ENCODE results near the gene ADGRL2. TPM values are rescaled to one million over a fixed set of nuclear protein-coding genes. Genes with fewer than 3 reads are reported as not detected.

The ADGRL2 gene
- total RNA-seq, 1 experiment from 2014 or later: 94.0 TPM

DNA sequence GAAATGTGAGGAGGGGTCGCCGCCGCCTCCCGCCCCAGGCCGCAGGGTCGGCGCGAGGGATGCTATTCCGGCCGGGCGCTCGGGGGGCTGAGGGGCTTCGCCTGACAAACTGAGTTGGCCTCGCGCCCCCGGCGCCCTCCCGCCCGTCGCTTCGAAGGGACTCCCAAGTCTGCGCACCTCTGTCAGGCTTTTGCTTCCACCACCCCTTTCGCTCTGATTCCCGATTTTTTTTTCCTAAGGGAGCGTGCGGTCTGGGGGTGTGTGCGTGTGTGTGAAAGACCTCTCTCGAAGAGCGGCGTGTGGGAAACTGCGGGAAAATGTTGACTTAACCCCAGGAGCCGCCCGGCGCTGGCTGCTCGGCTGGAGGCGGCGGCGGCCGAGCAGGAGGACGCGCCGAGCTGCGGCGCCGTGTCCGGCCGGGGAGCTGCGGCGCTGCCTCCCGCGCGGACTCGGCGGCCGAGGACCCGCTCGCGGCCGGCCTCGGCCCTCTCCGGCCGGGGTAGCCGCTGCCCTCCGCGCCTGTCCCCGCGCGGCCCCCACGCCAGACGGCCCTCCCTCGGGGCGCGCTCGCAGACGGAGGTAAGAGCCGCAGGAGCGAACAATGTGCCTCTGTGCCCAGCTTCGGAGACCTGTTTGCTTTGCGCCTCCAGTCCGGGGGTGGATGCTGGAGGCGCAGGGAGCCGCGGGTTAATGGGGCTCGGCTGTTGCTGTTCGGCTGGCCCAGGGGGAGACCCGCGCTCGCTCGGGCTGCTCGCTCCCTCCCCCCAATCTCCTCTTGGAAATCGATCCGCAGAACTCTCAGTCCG lies 1.1 kb downstream of the ADGRL2 start:
- Histone ChIP-seq H3K4me3 (ENCODE audit: insufficient read depth, low read depth, low read length) (peak overlapping the region; percentile 89), H3K36me3 (replicated peaks; ENCODE audit: control insufficient read depth, insufficient read depth, low read length) (no peaks in the 10 kb centered on the region), H3K27me3 (ENCODE audit: control insufficient read depth, insufficient read depth, low read length) (peaks cover 4% of the 10 kb centered on the region; the same call in 1 of the 2 replicates)
- DNase-seq: peak; percentile 57

DNA sequence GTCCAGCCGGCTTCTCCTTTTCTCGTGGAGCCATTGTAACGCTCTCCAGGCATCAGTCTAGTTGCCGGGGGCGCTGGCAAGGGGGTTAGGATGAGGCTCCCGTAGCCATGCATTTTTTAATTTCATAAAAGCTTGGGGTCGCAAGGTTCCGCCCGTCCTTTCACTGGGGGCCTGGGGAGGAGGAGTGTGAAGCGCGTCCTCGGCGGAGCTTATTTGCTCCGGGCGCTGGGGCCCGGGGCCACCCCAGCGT lies 1.6 kb downstream of the ADGRL2 start:
- H3K4me3 ChIP-seq (ENCODE audit: insufficient read depth, low read depth, low read length): peak overlapping the region; percentile 89
- H3K27me3 ChIP-seq (ENCODE audit: control insufficient read depth, insufficient read depth, low read length): peaks cover 4% of the 10 kb centered on the region; the same call in 1 of the 2 replicates
- no peak for DNase-seq
- no peaks in the 10 kb centered on the region for H3K36me3 ChIP-seq (replicated peaks; ENCODE audit: control insufficient read depth, insufficient read depth, low read length)

DNA sequence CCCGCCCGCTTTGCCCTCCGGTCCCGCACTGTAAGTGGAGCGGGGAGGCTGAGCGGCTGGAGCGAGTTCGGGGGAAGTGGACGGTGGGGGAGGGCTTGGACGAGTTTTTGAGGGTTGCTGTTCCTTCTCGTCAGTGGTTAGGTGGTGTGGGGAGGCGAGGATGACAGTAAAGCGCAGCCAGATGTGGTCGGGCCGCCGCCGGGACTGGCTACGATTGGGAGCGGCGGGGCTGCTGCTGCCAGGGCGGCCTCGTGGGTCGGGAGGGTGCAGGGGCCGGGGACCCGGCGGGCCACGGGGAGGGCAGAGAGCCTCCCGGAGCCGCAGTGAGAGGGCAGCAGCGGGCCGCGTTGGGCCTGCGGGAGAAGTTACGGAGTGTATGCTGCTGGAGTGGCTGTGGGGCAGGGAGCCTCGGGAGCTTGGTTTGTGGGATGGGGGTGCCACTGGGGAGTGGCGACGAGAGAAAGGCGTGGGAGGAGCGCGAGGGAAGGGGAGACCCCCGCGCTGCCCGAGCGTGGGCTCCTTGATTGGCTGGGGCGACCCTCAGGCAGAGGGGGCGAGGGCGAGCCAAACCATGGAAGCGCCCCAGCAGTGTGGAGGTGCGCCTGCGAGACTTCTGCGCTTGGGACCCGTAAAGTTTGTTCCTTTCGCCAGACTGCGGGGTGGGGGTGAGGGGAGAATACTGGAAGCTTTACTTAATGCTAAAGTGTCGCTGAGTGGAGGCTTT lies 2.1 kb downstream of the ADGRL2 start:
- Histone ChIP-seq H3K4me3 (ENCODE audit: insufficient read depth, low read depth, low read length) (peak overlapping the region; percentile 89), H3K36me3 (replicated peaks; ENCODE audit: control insufficient read depth, insufficient read depth, low read length) (no peaks in the 10 kb centered on the region), H3K27me3 (ENCODE audit: control insufficient read depth, insufficient read depth, low read length) (peaks cover 4% of the 10 kb centered on the region; the same call in 1 of the 2 replicates)
- DNase-seq: peak; percentile 65

DNA sequence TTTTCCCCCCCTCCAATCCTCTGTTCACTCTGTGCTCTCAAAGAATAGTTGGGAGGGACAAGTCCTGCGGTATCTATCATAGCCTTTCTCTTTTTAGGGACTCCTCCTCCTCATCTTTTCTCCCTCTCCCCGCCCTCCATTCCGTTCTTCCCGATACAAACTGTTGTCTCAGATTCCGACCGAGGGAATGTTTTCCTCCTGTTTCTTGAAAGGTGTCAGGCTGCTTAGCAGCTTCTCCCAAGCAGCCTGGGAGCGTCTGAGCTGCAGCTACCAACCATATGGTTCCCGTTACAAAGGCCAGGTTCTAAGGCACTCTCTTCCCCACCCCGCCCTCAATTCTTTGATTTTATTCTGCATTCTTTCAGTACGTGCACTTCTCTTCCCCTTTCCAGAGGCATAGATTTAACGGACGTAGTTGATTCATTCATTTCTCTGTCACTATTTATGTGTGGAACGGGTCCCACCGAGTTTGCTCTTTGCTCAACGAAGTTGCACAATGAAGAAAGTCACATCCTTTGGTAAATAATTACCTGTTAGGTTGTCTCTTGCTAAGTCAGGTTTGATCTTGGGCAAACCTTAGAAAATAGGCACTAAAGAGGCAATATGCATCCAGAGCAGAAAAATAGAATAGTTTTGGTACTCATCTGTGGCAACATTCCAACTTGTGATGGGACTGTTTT lies 2.8 kb downstream of the ADGRL2 start:
- H3K27me3 ChIP-seq (ENCODE audit: control insufficient read depth, insufficient read depth, low read length): peaks cover 4% of the 10 kb centered on the region; the same call in 1 of the 2 replicates
- peak; percentile 13 for DNase-seq
- H3K4me3 ChIP-seq (ENCODE audit: insufficient read depth, low read depth, low read length): peak overlapping the region; percentile 89
- no peaks in the 10 kb centered on the region for H3K36me3 ChIP-seq (replicated peaks; ENCODE audit: control insufficient read depth, insufficient read depth, low read length)

DNA sequence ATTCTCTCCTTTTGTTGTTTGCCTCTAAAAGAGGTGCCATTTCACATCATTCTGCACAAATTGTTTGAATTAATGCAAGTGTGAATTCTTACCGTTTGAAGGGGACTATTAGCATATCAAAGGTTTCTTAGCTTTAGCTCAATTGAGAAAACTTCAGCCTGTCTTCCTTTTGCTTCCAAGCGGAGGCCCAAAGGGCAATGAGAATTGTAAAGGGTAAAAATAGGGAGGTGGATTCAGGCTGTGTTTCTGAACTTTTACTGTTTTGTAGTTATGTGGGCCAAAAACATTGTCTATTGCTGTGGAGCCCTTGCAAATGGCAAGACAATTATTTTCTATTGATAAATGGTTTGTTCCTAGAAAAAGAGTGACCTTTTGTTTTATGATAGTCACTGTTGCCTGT lies 3.6 kb downstream of the ADGRL2 start:
- peaks cover 4% of the 10 kb centered on the region; the same call in 1 of the 2 replicates for H3K27me3 ChIP-seq (ENCODE audit: control insufficient read depth, insufficient read depth, low read length)
- H3K36me3 ChIP-seq (replicated peaks; ENCODE audit: control insufficient read depth, insufficient read depth, low read length): no peaks in the 10 kb centered on the region
- H3K4me3 ChIP-seq (ENCODE audit: insufficient read depth, low read depth, low read length): peak overlapping the region; percentile 89; the same call in 1 of the 2 replicates
- DNase-seq: peak; percentile 18

DNA sequence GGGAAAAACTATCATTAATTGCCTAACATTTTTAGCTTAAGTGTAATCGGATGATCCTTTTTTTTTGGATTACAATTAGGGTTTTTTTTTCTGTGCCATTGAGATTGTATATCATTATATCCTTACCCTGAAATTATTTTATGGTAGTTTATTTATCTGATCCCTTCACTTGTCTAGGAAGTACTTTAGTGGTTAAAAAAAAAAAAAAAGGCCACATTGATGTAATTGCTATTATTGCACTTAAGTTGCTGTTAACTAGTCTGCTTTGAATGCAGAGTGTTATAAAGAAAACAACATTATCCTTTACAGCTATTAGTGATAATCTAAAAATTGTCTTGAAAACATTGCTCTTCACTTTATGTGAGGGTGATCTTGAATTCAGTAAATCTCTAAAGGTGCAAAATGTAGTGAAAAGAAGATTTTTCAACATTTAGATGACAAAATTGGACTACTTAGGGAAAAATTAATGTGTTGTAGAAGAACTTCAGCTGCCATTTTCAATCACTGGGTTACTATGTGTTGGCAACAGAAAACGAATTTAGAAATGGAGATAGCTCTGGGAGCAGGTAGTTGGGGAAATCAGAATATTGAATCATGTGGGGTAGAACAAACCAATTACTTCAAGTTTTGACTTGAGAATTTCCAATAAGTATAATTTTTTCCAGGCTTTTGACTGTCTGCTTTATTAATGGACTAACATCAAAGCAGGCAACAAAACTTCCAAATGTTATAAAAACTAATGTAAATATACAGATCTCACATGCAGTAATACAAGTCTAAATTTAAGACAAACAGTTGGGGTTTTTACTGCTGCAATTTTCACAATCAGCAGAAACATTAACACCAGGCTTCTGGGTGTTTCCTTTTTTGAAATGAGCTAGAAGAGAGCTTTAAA lies 5.0 kb downstream of the ADGRL2 start:
- Histone ChIP-seq H3K27me3 (ENCODE audit: control insufficient read depth, insufficient read depth, low read length) (peaks cover 4% of the 10 kb centered on the region; the same call in 1 of the 2 replicates), H3K4me3 (ENCODE audit: insufficient read depth, low read depth, low read length) (no peak overlapping the region), H3K36me3 (replicated peaks; ENCODE audit: control insufficient read depth, insufficient read depth, low read length) (no peaks in the 10 kb centered on the region)
- DNase-seq: no peak

DNA sequence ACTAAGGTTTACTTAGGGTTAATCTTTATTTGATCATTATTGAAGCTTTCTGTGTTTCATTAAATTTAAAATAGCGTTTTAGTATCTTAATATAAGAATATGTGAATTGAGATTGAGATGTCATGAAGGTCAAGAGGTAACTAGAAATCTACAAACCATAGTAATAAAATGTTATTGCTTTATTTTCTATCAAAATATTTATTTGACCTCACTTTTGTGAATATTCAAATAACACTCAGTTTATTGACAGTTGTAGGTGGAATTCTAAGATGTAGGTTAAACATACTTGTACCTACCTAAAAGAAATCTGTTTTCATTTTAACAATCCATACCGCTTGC lies 5.7 kb downstream of the ADGRL2 start:
- H3K27me3 ChIP-seq (ENCODE audit: control insufficient read depth, insufficient read depth, low read length): peaks cover 4% of the 10 kb centered on the region; the same call in 1 of the 2 replicates
- H3K36me3 ChIP-seq (replicated peaks; ENCODE audit: control insufficient read depth, insufficient read depth, low read length): no peaks in the 10 kb centered on the region
- DNase-seq: no peak
- no peak overlapping the region for H3K4me3 ChIP-seq (ENCODE audit: insufficient read depth, low read depth, low read length)

DNA sequence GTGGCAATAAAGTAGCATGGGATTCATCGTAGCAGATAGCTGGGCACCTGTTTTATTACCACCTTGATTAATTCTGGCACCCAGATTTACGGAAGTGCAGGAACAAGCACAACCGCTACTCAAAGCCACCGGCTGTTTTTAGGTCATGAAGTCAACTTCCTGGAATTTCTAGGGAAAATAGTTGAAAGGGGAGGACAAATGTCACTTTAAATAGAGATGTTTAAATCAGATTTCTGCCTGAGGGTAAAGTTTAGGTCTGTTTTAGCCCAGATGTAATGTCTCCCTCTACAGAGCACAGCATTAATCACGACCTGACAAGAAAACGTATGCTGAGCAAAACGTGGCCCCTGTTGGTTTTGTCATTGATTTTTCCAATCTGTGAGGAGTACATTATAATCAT lies 8.0 kb downstream of the ADGRL2 start:
- DNase-seq: no peak
- H3K4me3 ChIP-seq (ENCODE audit: insufficient read depth, low read depth, low read length): no peak overlapping the region
- H3K36me3 ChIP-seq (replicated peaks; ENCODE audit: control insufficient read depth, insufficient read depth, low read length): no peaks in the 10 kb centered on the region
- peaks cover 2% of the 10 kb centered on the region; the same call in 1 of the 2 replicates for H3K27me3 ChIP-seq (ENCODE audit: control insufficient read depth, insufficient read depth, low read length)

DNA sequence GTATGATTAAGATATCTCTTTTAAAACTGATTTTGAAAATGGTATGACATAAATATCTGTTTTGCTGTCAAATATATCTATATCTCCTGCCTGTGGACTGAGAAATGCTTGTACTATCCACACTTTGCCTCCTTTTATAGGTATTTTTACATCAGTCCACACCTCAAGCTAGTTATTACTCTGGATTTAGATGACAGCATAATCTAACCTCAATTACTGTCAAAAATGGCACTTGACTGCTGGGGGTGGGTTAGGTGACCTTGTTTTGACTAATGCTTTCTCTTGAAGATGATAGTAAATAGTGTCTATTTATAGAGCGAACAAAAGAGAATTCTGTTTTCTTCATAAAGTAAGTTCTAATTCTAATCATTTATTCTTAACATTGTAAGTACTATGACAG lies 9.1 kb downstream of the ADGRL2 start:
- no peak for DNase-seq
- Histone ChIP-seq H3K27me3 (ENCODE audit: control insufficient read depth, insufficient read depth, low read length) (no peaks in the 10 kb centered on the region; the same call in 1 of the 2 replicates), H3K4me3 (ENCODE audit: insufficient read depth, low read depth, low read length) (no peak overlapping the region), H3K36me3 (replicated peaks; ENCODE audit: control insufficient read depth, insufficient read depth, low read length) (no peaks in the 10 kb centered on the region)

DNA sequence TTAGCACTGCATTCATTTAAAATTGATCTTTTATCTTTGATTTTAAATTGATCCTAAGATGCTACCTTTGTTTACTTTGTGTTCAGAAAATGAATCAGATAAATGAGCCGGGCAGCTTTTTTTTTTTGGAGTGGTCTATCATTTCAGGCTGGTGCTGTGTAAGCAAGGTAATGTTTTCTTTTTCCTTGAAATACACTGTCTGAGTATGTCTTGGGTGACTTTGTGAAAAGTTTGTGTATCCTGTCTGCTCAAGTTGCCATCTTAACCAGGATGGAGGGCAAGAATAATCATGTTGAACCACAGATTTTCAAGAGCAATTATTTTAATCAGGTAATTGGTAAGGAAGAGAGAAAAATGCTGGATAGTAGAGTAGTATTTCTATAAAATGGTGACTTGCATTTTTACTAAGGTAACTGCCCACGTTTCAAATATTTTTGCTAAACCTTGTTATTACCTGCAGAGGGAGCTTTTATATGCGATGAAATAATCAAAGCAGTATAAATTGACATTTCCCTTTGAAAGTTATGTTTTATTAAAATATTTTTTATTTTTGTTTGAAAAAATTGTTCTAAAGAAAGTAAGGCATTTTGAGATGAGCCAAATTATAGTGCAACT lies 11.1 kb downstream of the ADGRL2 start:
- no peak for DNase-seq
- no peaks in the 10 kb centered on the region for H3K27me3 ChIP-seq (ENCODE audit: control insufficient read depth, insufficient read depth, low read length)
- H3K36me3 ChIP-seq (replicated peaks; ENCODE audit: control insufficient read depth, insufficient read depth, low read length): no peaks in the 10 kb centered on the region
- H3K4me3 ChIP-seq (ENCODE audit: insufficient read depth, low read depth, low read length): no peak overlapping the region

DNA sequence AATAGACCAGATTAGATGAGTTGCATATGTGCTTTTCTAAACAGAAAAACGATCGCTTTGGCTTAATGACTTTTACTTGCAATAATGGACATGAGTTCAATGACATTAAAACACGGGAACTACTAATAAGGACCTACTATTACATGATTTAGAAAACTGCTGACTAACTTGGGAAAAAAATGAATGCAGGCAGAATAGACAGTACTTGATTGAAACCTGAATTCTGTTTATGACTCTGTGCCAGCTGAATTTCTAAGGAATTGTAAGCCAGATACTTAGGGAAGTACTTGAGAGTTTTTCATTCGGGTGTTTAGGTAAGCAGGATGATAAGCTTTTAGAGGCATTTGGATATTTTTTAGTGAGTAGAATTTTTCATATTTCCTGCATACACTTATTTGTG lies 12.0 kb downstream of the ADGRL2 start:
- Histone ChIP-seq H3K27me3 (ENCODE audit: control insufficient read depth, insufficient read depth, low read length) (no peaks in the 10 kb centered on the region), H3K36me3 (replicated peaks; ENCODE audit: control insufficient read depth, insufficient read depth, low read length) (no peaks in the 10 kb centered on the region), H3K4me3 (ENCODE audit: insufficient read depth, low read depth, low read length) (no peak overlapping the region)
- no peak for DNase-seq

DNA sequence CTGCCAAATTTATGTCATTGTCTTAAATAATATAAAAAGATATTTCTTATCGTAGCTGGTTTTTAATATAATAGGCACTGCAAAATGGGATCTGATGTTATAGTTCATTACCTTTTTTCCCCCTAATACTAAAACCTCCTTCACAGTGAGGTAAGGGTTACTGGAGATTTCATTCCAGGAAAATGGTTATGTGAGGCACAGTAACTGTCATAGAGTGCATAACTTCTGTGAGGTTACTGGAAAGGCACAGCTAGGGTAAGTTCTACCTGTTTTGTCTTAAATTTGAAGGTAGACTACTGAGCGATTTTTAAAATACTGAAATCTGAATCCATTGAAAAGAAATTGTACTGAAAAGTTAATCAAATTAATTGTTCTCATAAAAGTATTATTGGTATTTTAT lies 13.0 kb downstream of the ADGRL2 start:
- no peak overlapping the region for H3K4me3 ChIP-seq (ENCODE audit: insufficient read depth, low read depth, low read length)
- no peaks in the 10 kb centered on the region for H3K27me3 ChIP-seq (ENCODE audit: control insufficient read depth, insufficient read depth, low read length)
- H3K36me3 ChIP-seq (replicated peaks; ENCODE audit: control insufficient read depth, insufficient read depth, low read length): no peaks in the 10 kb centered on the region
- no peak for DNase-seq

DNA sequence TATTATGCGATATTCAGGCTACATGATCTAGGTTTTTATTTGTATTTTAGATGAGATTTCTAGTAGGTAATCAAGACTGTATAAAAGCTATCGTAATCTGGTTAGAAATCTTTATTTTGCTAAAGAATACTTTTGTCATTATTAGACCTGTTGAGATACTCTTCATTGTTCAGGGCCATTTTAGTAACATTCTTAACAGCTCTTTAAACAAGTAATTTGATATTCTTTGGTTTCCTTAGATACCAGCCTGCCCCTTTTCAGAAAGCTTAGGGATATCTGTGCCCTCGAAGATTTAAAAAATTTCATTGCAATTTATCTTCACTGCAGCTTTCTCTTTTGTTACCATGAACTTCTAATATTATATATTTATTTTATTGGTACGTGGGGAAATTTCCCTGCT lies 18.9 kb downstream of the ADGRL2 start:
- Histone ChIP-seq H3K36me3 (replicated peaks; ENCODE audit: control insufficient read depth, insufficient read depth, low read length) (no peaks in the 10 kb centered on the region), H3K27me3 (ENCODE audit: control insufficient read depth, insufficient read depth, low read length) (no peaks in the 10 kb centered on the region), H3K4me3 (ENCODE audit: insufficient read depth, low read depth, low read length) (no peak overlapping the region)
- DNase-seq: no peak

DNA sequence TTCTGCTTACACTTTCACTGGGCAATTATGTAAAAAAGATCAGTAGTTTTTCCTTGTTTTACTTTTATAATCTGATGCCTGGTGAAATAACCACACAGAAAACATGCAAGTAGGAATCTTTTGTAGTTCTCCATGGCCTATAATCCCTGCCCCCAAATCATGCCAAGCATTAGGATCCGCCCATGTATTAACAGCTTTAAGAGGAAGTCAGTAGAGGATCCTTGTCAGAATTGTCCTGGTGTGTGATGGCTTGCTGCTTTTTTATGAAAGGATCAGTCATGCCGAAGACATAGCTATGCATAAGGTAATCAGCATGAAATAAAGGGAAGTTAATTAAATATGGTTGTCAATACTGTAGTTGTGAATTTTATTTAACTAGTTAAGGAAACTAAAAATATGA lies 20.0 kb downstream of the ADGRL2 start:
- Histone ChIP-seq H3K4me3 (ENCODE audit: insufficient read depth, low read depth, low read length) (no peak overlapping the region), H3K36me3 (replicated peaks; ENCODE audit: control insufficient read depth, insufficient read depth, low read length) (no peaks in the 10 kb centered on the region), H3K27me3 (ENCODE audit: control insufficient read depth, insufficient read depth, low read length) (no peaks in the 10 kb centered on the region)
- no peak for DNase-seq
